Right lobe of liver (tissue), 4 donors: ENCODE data around the gene ADIPOR1.

ENCODE experiments used
- CTCF ChIP-seq, 4 donors: fragments of 200-600 bp in 3 of 4; fragments of 450-650 bp in 1 of 4; IDR thresholded peaks; one replicate each; pipeline versions ENCODE4 v1.5.1 to v1.8.0; 2016 to 2022; ENCODE audit warnings: antibody characterized with exemption in 4 of 4, mild to moderate bottlenecking in 2 of 4
- POLR2A ChIP-seq: fragments of 450-650 bp; IDR thresholded peaks from one replicate; pipeline ENCODE4 v1.6.1; 2017; ENCODE audit warnings: antibody characterized with exemption, mild to moderate bottlenecking
- donor health status: DM: no; HTN: no; CAD: no.
- donor health status: DM: no; HTN: no; CAD: no.
- donor health status: DM: no; HTN: yes; CAD: no.

- no peak for TF ChIP-seq CTCF (IDR thresholded peaks at IDR 0.05)
- peak; percentile 91 for TF ChIP-seq POLR2A
Measured at GRCh38 chr1:203006948-203007871, 49.1 kb upstream of the ADIPOR1 start, which contains the start of gene TMEM183A.
